ENCODE results near the gene CA14. TPM values are rescaled to one million over a fixed set of nuclear protein-coding genes. Genes with fewer than 3 reads are reported as not detected.
"Not testable (repeated sequence)": the region's sequence is repeated elsewhere in the genome, so short reads cannot be mapped to it uniquely, and the experiment has no call there.

Gene CA14
- not detected in 2 replicates for total RNA-seq (2022)
- percentile 8 among the genes with signal in this experiment for Bru-seq, nascent RNA
- BruChase-seq, experiment 1, labeled RNA remaining after a 2-hour chase = percentile 9 among the genes with signal in this experiment
- BruChase-seq, experiment 2, labeled RNA remaining after a 6-hour chase = not detected
- long read RNA-seq, partial matches to known transcripts = 0 of 1 reads
- long read RNA-seq, other reads (novel, unspliced or antisense) = 1 of 1 reads

- no peak for DNase-seq
- ChIA-PET CTCF (interaction anchor here (0.5 to 2.7 kb wide), 3 partner anchors 24 to 336 kb away, joined by 3 to 29 read pairs (median 3); partner anchors contain the start of gene CIART), POLR2A (no interaction called here)
- peaks cover 2% of the 10 kb centered on the region for H3K27me3 Mint-ChIP-seq (ENCODE audit: insufficient read depth, unreplicated experiment)
- no peaks in the 10 kb centered on the region for H3K9me3 Mint-ChIP-seq (ENCODE audit: unreplicated experiment)
- BruUV-seq (replicated peaks) = no TSS peak
- H3K4me1 ChIP-seq = peaks cover 24% of the 10 kb centered on the region
- peaks cover 29% of the 10 kb centered on the region for H3K4me1 Mint-ChIP-seq (ENCODE audit: low read depth, unreplicated experiment)
- TF ChIP-seq CTCF (IDR thresholded peaks at IDR 0.05; ENCODE audit: insufficient read depth in 1 of 2, low read depth in 1 of 2, low read length in 1 of 2, severe bottlenecking in 1 of 2, unreplicated experiment in 1 of 2) = no peak
- peak within 1 kb of the TSS; percentile 11 for H3K27ac Mint-ChIP-seq (ENCODE audit: unreplicated experiment)
- H3K36me3 ChIP-seq (ENCODE audit: control insufficient read depth, insufficient read depth, low read length) = no peaks in the 10 kb centered on the region
- H3K9me3 ChIP-seq = no peaks in the 10 kb centered on the region
- H3K27me3 ChIP-seq (replicated peaks; ENCODE audit: control insufficient read depth, insufficient read depth, low read length) = no peaks in the 10 kb centered on the region
- H3K4me3 ChIP-seq (ENCODE audit: low read depth, low read length) = no peak within 1 kb of the TSS
- intact Hi-C loops (cut with micrococcal nuclease; ENCODE audit: unreplicated experiment) = loop anchor here (2.0 kb wide), 1 partner anchor 259 kb away; no protein-coding TSS in a partner anchor
- H3K36me3 Mint-ChIP-seq (ENCODE audit: insufficient read depth, unreplicated experiment) = peaks cover 6% of the 10 kb centered on the region
- H3K4me3 Mint-ChIP-seq (ENCODE audit: unreplicated experiment) = peak within 1 kb of the TSS; percentile 37
Observed at GRCh38 chr1:150257624-150258585, at the start of gene CA14. Gene CA14 (plus strand): TSS chr1:150257774. CDS start chr1:150258129, 355 bp downstream.

GRCh38 chr1:150208460-150208859 lies 49.1 kb upstream of the CA14 start:
- POLR2A ChIA-PET; BruUV-seq (replicated peaks): not testable (repeated sequence)

GRCh38 chr1:150210091-150210490 lies 47.5 kb upstream of the CA14 start:
- ChIA-PET POLR2A (no interaction called here), CTCF (interaction anchor here (0.6 kb wide), 1 partner anchor 760 kb away, joined by 4 read pairs; no protein-coding TSS in a partner anchor)
- intact Hi-C loops (cut with micrococcal nuclease; ENCODE audit: unreplicated experiment) = no loop called here
- no peak for DNase-seq
- Mint-ChIP-seq H3K36me3 (ENCODE audit: insufficient read depth, unreplicated experiment) (no peaks in the 10 kb centered on the region), H3K9me3 (ENCODE audit: unreplicated experiment) (peaks cover 11% of the 10 kb centered on the region), H3K27me3 (ENCODE audit: insufficient read depth, unreplicated experiment) (no peaks in the 10 kb centered on the region), H3K27ac (ENCODE audit: unreplicated experiment) (no peak overlapping the region), H3K4me3 (ENCODE audit: unreplicated experiment) (no peak overlapping the region), H3K4me1 (ENCODE audit: low read depth, unreplicated experiment) (peaks cover 13% of the 10 kb centered on the region)
- no peak overlapping the region for H3K4me3 ChIP-seq (ENCODE audit: low read depth, low read length)
- TF ChIP-seq CTCF (IDR thresholded peaks at IDR 0.05; ENCODE audit: insufficient read depth in 1 of 2, low read depth in 1 of 2, low read length in 1 of 2, severe bottlenecking in 1 of 2, unreplicated experiment in 1 of 2) = no peak
- H3K27me3 ChIP-seq (replicated peaks; ENCODE audit: control insufficient read depth, insufficient read depth, low read length) = no peaks in the 10 kb centered on the region
- H3K9me3 ChIP-seq = peaks cover 4% of the 10 kb centered on the region; the same call in 1 of the 2 replicates
- no peaks in the 10 kb centered on the region for H3K36me3 ChIP-seq (ENCODE audit: control insufficient read depth, insufficient read depth, low read length)
- H3K4me1 ChIP-seq = peaks cover 18% of the 10 kb centered on the region
- BruUV-seq (replicated peaks) = no TSS peak

More at GRCh38 chr1:150208460-150208859, 49.1 kb upstream of the CA14 start:
- H3K36me3 Mint-ChIP-seq (ENCODE audit: insufficient read depth, unreplicated experiment); H3K27ac Mint-ChIP-seq (ENCODE audit: unreplicated experiment); H3K27me3 Mint-ChIP-seq (ENCODE audit: insufficient read depth, unreplicated experiment); H3K4me3 ChIP-seq (ENCODE audit: low read depth, low read length); H3K9me3 ChIP-seq; H3K4me3 Mint-ChIP-seq (ENCODE audit: unreplicated experiment); H3K27me3 ChIP-seq (replicated peaks; ENCODE audit: control insufficient read depth, insufficient read depth, low read length); H3K36me3 ChIP-seq (ENCODE audit: control insufficient read depth, insufficient read depth, low read length); DNase-seq; CTCF ChIA-PET; intact Hi-C loops (cut with micrococcal nuclease; ENCODE audit: unreplicated experiment): not testable (repeated sequence)
- Mint-ChIP-seq H3K9me3 (ENCODE audit: unreplicated experiment) (peaks cover 11% of the 10 kb centered on the region), H3K4me1 (ENCODE audit: low read depth, unreplicated experiment) (peaks cover 13% of the 10 kb centered on the region)
- H3K4me1 ChIP-seq = peaks cover 18% of the 10 kb centered on the region

Data from Caco-2 (cell line).